ENCODE measurements around the gene CCKAR.

DNA sequence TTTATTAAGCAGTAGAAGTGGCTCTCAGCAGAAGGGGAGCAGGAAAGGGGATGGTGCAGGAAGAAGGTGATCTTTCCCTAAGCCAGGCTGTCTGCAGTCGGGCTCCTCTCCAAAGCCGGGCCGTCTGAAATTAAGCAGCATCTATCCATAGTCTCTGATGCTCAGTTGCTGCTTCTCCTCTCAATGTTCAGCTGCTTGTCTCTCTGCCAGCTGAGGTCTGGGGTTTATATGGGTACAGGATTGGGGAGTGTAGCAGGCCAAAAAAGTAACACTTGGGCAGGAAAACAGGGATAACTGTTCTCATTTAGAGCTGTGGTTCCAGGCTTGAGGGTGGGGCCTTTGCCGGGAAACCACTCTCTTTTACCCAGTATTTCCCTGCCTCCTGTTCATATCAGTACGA is 39.2 kb upstream of the CCKAR start:
- TF ChIP-seq, protein P1, sequence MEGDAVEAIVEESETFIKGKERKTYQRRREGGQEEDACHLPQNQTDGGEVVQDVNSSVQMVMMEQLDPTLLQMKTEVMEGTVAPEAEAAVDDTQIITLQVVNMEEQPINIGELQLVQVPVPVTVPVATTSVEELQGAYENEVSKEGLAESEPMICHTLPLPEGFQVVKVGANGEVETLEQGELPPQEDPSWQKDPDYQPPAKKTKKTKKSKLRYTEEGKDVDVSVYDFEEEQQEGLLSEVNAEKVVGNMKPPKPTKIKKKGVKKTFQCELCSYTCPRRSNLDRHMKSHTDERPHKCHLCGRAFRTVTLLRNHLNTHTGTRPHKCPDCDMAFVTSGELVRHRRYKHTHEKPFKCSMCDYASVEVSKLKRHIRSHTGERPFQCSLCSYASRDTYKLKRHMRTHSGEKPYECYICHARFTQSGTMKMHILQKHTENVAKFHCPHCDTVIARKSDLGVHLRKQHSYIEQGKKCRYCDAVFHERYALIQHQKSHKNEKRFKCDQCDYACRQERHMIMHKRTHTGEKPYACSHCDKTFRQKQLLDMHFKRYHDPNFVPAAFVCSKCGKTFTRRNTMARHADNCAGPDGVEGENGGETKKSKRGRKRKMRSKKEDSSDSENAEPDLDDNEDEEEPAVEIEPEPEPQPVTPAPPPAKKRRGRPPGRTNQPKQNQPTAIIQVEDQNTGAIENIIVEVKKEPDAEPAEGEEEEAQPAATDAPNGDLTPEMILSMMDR (IDR thresholded peaks at IDR 0.05): no peak
- TF ChIP-seq POLR2A (IDR thresholded peaks at IDR 0.05): no peak

Data from body of pancreas (tissue), 4 donors.